GM12878 (cell line): Measurements from ENCODE around the gene DYNC1I1. TPM values are rescaled to one million over a fixed set of nuclear protein-coding genes. Genes with fewer than 3 reads are reported as not detected.

Experiments
- ATAC-seq: fragments of 200-7000 bp; cut with Tn5 transposase; 3 replicates; pipeline ENCODE4 v1.9.1; 2020; ENCODE audit warnings: mild to moderate bottlenecking, moderate library complexity
- BruUV-seq: library from RNA; stranded (reverse); fragments of 400-500 nt; replicated peaks from 2 replicates; lab custom pipeline; 2021; lab: Mats Ljungman, UMichigan
- CTCF ChIA-PET: fragments of 300-600 bp; sonication (Branson Sonifier 250); formaldehyde crosslinking; extraction: SDS; loops from one replicate; lab custom pipeline; 2021; ENCODE audit warnings: inconsistent platforms; lab: Yijun Ruan, JAX
- POLR2A ChIA-PET: fragments of 350-600 bp; formaldehyde crosslinking; extraction: SDS; loops from one replicate; lab custom pipeline; 2021; ENCODE audit warnings: inconsistent platforms; lab: Charles Lee
- RAD21 ChIA-PET: fragments of 300-600 bp; sonication (Branson Sonifier 250); formaldehyde crosslinking; loops from one replicate; lab custom pipeline; 2023; ENCODE audit warnings: antibody characterized with exemption; ENCODE audit not compliant: unreplicated experiment; lab: Charles Lee
- SMC1A ChIA-PET: fragments of 300-600 bp; sonication (Branson Sonifier 250); formaldehyde crosslinking; loops from one replicate; lab custom pipeline; 2023; ENCODE audit not compliant: unreplicated experiment, uncharacterized antibody; lab: Charles Lee
- DNase-seq: peaks from one replicate; pipeline ENCODE4 v3.0.0-alpha.2; 2011; ENCODE audit warnings: low read depth, low spot score
- FAIRE-seq: peaks from 3 replicates; lab custom pipeline; 2011; peaks lifted over from hg19 to GRCh38; lab: Jason Lieb, UNC
- H2AFZ ChIP-seq: 2 replicates; pipeline ENCODE4 v1.6.0; 2011; ENCODE audit warnings: low read depth, low read length, control low read depth; ENCODE audit not compliant: control insufficient read depth
- H3K27ac ChIP-seq: 2 replicates; pipeline ENCODE4 v1.5.1; 2011; ENCODE audit warnings: control low read depth; ENCODE audit not compliant: control insufficient read depth, insufficient read depth
- H3K27me3 ChIP-seq, 2 experiments: replicated peaks in 1 of 2; 2 replicates each; pipeline versions ENCODE4 v1.6.0 to v1.6.1; 2011; ENCODE audit warnings: low read length in 1 of 2; ENCODE audit not compliant: control insufficient read depth in 2 of 2, insufficient read depth in 2 of 2
- H3K36me3 ChIP-seq, 2 experiments: 2 replicates each; pipeline ENCODE4 v1.5.1; 2011; ENCODE audit warnings: low read length in 1 of 2; ENCODE audit not compliant: control insufficient read depth in 2 of 2, insufficient read depth in 2 of 2
- H3K4me1 ChIP-seq: 2 replicates; pipeline ENCODE4 v1.6.1; 2011; ENCODE audit warnings: mild to moderate bottlenecking, low read length, moderate library complexity, mixed read lengths; ENCODE audit not compliant: control insufficient read depth, insufficient read depth
- H3K4me2 ChIP-seq: 2 replicates; pipeline ENCODE4 v1.6.0; 2011; ENCODE audit warnings: control low read depth; ENCODE audit not compliant: control insufficient read depth, insufficient read depth
- H3K4me3 ChIP-seq: fragments of 200-600 bp; sonication (generic); 2 replicates; pipeline ENCODE4 v1.5.1; 2016
- H3K79me2 ChIP-seq: 2 replicates; pipeline ENCODE4 v1.6.0; 2011; ENCODE audit warnings: low read length; ENCODE audit not compliant: control insufficient read depth, insufficient read depth
- H3K9ac ChIP-seq: 2 replicates; pipeline ENCODE4 v1.8.0; 2011; ENCODE audit warnings: low read length, control low read depth, mixed read lengths; ENCODE audit not compliant: control insufficient read depth, insufficient read depth
- H3K9me3 ChIP-seq: replicated peaks from 3 replicates; pipeline ENCODE4 v1.5.1; 2011; ENCODE audit warnings: mild to moderate bottlenecking, low read length; ENCODE audit not compliant: control insufficient read depth, insufficient read depth
- H4K20me1 ChIP-seq: 2 replicates; pipeline ENCODE4 v1.6.0; 2011; ENCODE audit not compliant: control insufficient read depth, insufficient read depth
- CBX5 ChIP-seq: sonication (generic); IDR thresholded peaks from 2 replicates; pipeline ENCODE4 v1.6.1; 2016; ENCODE audit warnings: low read depth, moderate library complexity, mild to moderate bottlenecking, inconsistent platforms
- CHD1 ChIP-seq: IDR thresholded peaks from 2 replicates; pipeline ENCODE4 v1.6.1; 2012; ENCODE audit warnings: low read depth, low read length, improper control_type of control experiment
- E2F4 ChIP-seq: IDR thresholded peaks from 2 replicates; pipeline ENCODE4 v1.6.1; 2012; ENCODE audit warnings: low read depth, low read length, improper control_type of control experiment
- HSF1 ChIP-seq: fragments of 150-350 bp; IDR thresholded peaks from 2 replicates; pipeline ENCODE4 v1.6.1; 2014; ENCODE audit warnings: mild to moderate bottlenecking, low read depth, low read length
- MTA3 ChIP-seq: IDR thresholded peaks from 2 replicates; pipeline ENCODE4 v1.6.1; 2012; ENCODE audit warnings: low read length, inconsistent platforms, borderline replicate concordance
- NR2C2 ChIP-seq: IDR thresholded peaks from 2 replicates; pipeline ENCODE4 v1.6.1; 2011; ENCODE audit warnings: borderline replicate concordance, low read depth; ENCODE audit not compliant: control insufficient read depth, insufficient read length
- NR2F1 ChIP-seq: fragments of 450-650 bp; conservative IDR thresholded peaks from 2 replicates; pipeline ENCODE4 v1.6.1; 2017; ENCODE audit warnings: mild to moderate bottlenecking
- NRF1 ChIP-seq: conservative IDR thresholded peaks from 2 replicates; pipeline ENCODE4 v1.6.1; 2011; ENCODE audit warnings: mild to moderate bottlenecking, low read depth, low read length, improper control_type of control experiment
- POU2F2 ChIP-seq: IDR thresholded peaks from 3 replicates; pipeline ENCODE4 v1.6.1; 2011; ENCODE audit warnings: low read depth, mild to moderate bottlenecking, low read length, borderline replicate concordance
- RBBP5 ChIP-seq: fragments of 200-600 bp; sonication (generic); conservative IDR thresholded peaks from 2 replicates; pipeline ENCODE4 v1.6.1; 2016
- SMAD5 ChIP-seq: IDR thresholded peaks from 2 replicates; pipeline ENCODE4 v1.6.1; 2016; ENCODE audit warnings: antibody characterized with exemption, low read depth
- SMARCA5 ChIP-seq: fragments of 450-650 bp; IDR thresholded peaks from 2 replicates; pipeline ENCODE4 v1.6.1; 2017; ENCODE audit warnings: mild to moderate bottlenecking
- STAT3 ChIP-seq: IDR thresholded peaks from 2 replicates; pipeline ENCODE4 v1.6.1; 2011; ENCODE audit warnings: low read depth, low read length, improper control_type of control experiment
- TCF3 ChIP-seq: IDR thresholded peaks from 2 replicates; pipeline ENCODE4 v1.6.1; 2012; ENCODE audit warnings: low read depth, mild to moderate bottlenecking, low read length, borderline replicate concordance; ENCODE audit not compliant: insufficient read depth
- ZBED1 ChIP-seq: IDR thresholded peaks from 2 replicates; pipeline ENCODE4 v1.6.1; 2016; ENCODE audit warnings: borderline replicate concordance
- ZNF622 ChIP-seq: fragments of 450-650 bp; IDR thresholded peaks from 2 replicates; pipeline ENCODE4 v1.6.1; 2017; ENCODE audit warnings: mild to moderate bottlenecking, inconsistent platforms
- WGBS: methylation state at CpG from one replicate; pipeline ENCODE4 v1.1.6; 2016; ENCODE audit warnings: low lambda C conversion rate; ENCODE audit not compliant: insufficient replicate concordance, insufficient coverage; ENCODE audit errors: missing lambda C conversion rate; 5-methylcytosine and 5-hydroxymethylcytosine counted together
- in situ Hi-C: fragments of 300-500 bp; cut with MboI; formaldehyde crosslinking; loops from 9 replicates; pipeline ENCODE4 v1.14.3; 2018; ENCODE audit warnings: mixed read lengths
- intact Hi-C: fragments of 100-400 bp; cut with micrococcal nuclease; formaldehyde crosslinking; loops from one replicate; pipeline ENCODE4 v1.14.2; 2022; ENCODE audit not compliant: unreplicated experiment
- polyA plus RNA-seq, 11 experiments: library from polyadenylated mRNA; depleted of rRNA in 4 of 11; unstranded in 6 of 11; stranded (reverse) in 5 of 11; fragments of >200 nt; fragmentation: Nextera tagmentation in 4 of 11; fragmentation: Illumina TruSeq in 1 of 11; extraction: Ambion mirVana in 4 of 11; extraction: Trizol in 1 of 11; gene quantifications; 1 replicate in 1 of 11; 2 replicates in 10 of 11; pipeline versions ENCODE4 v1.2.1 to v1.2.3, GENCODE V29; 2011 to 2016; ENCODE audit warnings: inconsistent platforms in 2 of 11, missing spikeins in 2 of 11, low read depth in 1 of 11
- total RNA-seq, 4 experiments: library from RNA; depleted of rRNA in 3 of 4; stranded (reverse); fragments of >200 nt in 3 of 4; fragmentation: Illumina TruSeq in 1 of 4; extraction: Trizol in 1 of 4; gene quantifications; 2 replicates each; pipeline versions ENCODE4 v1.2.1 to v1.2.3, GENCODE V29; 2013 to 2021

Gene DYNC1I1
- total and polyA plus RNA-seq, 10 of the 15 experiments (the other 5 are each of a cell fraction or from before 2014, with no cell fraction given): 0.05 to 0.91 (median 0.14) TPM; not detected in 3

GRCh38 chr7:95796617-95797016 lies 24.3 kb downstream of the DYNC1I1 start:
- Histone ChIP-seq H3K4me3 (no peak overlapping the region), H3K9ac (no peak overlapping the region), H2AFZ (no peak overlapping the region), H3K27me3 (peaks cover 0 to 2% of the 10 kb centered on the region in 2 experiments; a peak in 1 of 4 replicates), H3K36me3 (no peaks in the 10 kb centered on the region), H4K20me1 (no peaks in the 10 kb centered on the region), H3K4me1 (no peaks in the 10 kb centered on the region), H3K9me3 (no peaks in the 10 kb centered on the region), H3K27ac (no peak overlapping the region), H3K4me2 (no peak overlapping the region), H3K79me2 (no peaks in the 10 kb centered on the region)
- DNase-seq: no peak
- 5% methylated on average over 1 of the region's 1 CpG for WGBS
- BruUV-seq: no TSS peak
- ChIA-PET POLR2A (no interaction called here), SMC1A (interaction anchor here (0.8 to 6.4 kb wide), 11 partner anchors 10 to 77 kb away, joined by 3 to 45 read pairs (median 4); no protein-coding TSS in a partner anchor), RAD21 (interaction anchor here (0.7 to 3.0 kb wide), 9 partner anchors 19 to 327 kb away, joined by 3 to 15 read pairs (median 3); no protein-coding TSS in a partner anchor), CTCF (interaction anchor here (1.0 to 5.3 kb wide), 6 partner anchors 12 to 74 kb away, joined by 3 to 52 read pairs (median 14); no protein-coding TSS in a partner anchor)
- ATAC-seq: peak; percentile 47
- no peak for FAIRE-seq
- TF ChIP-seq NR2F1: peak; percentile 39; the same call in 1 of the 2 replicates
- no peak for TF ChIP-seq NRF1
- in situ Hi-C loops: no loop called here
- intact Hi-C loops: loop anchor here (5.0 kb wide), 1 partner anchor 79 kb away; no protein-coding TSS in a partner anchor

- 11% methylated on average over 4 of the region's 4 CpGs for WGBS
- BruUV-seq: no TSS peak
- Histone ChIP-seq H3K27ac (no peak overlapping the region), H3K27me3 (no peaks in the 10 kb centered on the region; a peak in 1 of 4 replicates), H3K36me3 (no peaks in the 10 kb centered on the region), H3K4me3 (no peak overlapping the region), H3K4me2 (no peak overlapping the region), H3K9me3 (no peaks in the 10 kb centered on the region), H2AFZ (no peak overlapping the region), H3K9ac (no peak overlapping the region), H3K79me2 (no peaks in the 10 kb centered on the region), H3K4me1 (no peaks in the 10 kb centered on the region), H4K20me1 (no peaks in the 10 kb centered on the region)
- DNase-seq (no peak), FAIRE-seq (no peak), ATAC-seq (no peak)
- ChIA-PET SMC1A (interaction anchor here (1.4 to 6.4 kb wide), 8 partner anchors 9 to 74 kb away, joined by 3 to 45 read pairs (median 6); no protein-coding TSS in a partner anchor), CTCF (interaction anchor here (0.7 to 5.3 kb wide), 14 partner anchors 10 to 110 kb away, joined by 3 to 52 read pairs (median 5); partner anchors contain the start of gene DYNC1I1), RAD21 (interaction anchor here (1.0 to 3.0 kb wide), 6 partner anchors 69 to 287 kb away, joined by 3 to 15 read pairs (median 4); no protein-coding TSS in a partner anchor), POLR2A (no interaction called here)
- intact Hi-C loops: loop anchor here (5.0 kb wide), 1 partner anchor 81 kb away; no protein-coding TSS in a partner anchor
- in situ Hi-C loops: no loop called here
- TF ChIP-seq ZBED1 (no peak), MTA3 (no peak), HSF1 (no peak), TCF3 (no peak), STAT3 (no peak), NR2C2 (no peak), SMAD5 (no peak), SMARCA5 (no peak), RBBP5 (no peak), ZNF622 (no peak), POU2F2 (no peak), CHD1 (no peak), E2F4 (no peak), CBX5 (no peak)
Observed at GRCh38 chr7:95798401-95798930, 26.1 kb downstream of the DYNC1I1 start.
